Glutamatergic neuron (in vitro differentiated cells): ENCODE results near the gene NECTIN2. TPM values are rescaled to one million over a fixed set of nuclear protein-coding genes. Genes with fewer than 3 reads are reported as not detected.

Source experiments
- DNase-seq: peaks from one replicate; pipeline ENCODE4 v3.0.0; 2022
- H3K27ac Mint-ChIP-seq: one replicate; pipeline ENCODE4 v1.8.0; 2020; ENCODE audit warnings: mild to moderate bottlenecking, mixed read lengths, inconsistent platforms; ENCODE audit not compliant: unreplicated experiment
- H3K27me3 Mint-ChIP-seq: one replicate; pipeline ENCODE4 v1.8.0; 2020; ENCODE audit warnings: mild to moderate bottlenecking, moderate library complexity, mixed read lengths, inconsistent platforms; ENCODE audit not compliant: unreplicated experiment
- H3K36me3 Mint-ChIP-seq: one replicate; pipeline ENCODE4 v1.8.0; 2020; ENCODE audit warnings: mild to moderate bottlenecking, mixed read lengths, inconsistent platforms; ENCODE audit not compliant: unreplicated experiment
- H3K4me1 Mint-ChIP-seq: one replicate; pipeline ENCODE4 v1.8.0; 2020; ENCODE audit warnings: mild to moderate bottlenecking, low read depth, mixed read lengths, inconsistent platforms; ENCODE audit not compliant: unreplicated experiment
- H3K4me3 Mint-ChIP-seq: one replicate; pipeline ENCODE4 v1.8.0; 2020; ENCODE audit warnings: mild to moderate bottlenecking, mixed read lengths, inconsistent platforms; ENCODE audit not compliant: unreplicated experiment
- H3K9me3 Mint-ChIP-seq: one replicate; pipeline ENCODE4 v1.8.0; 2020; ENCODE audit warnings: mild to moderate bottlenecking, moderate library complexity, mixed read lengths, inconsistent platforms; ENCODE audit not compliant: unreplicated experiment
- CTCF ChIP-seq: fragments of 200-600 bp; sonication (generic); IDR thresholded peaks from one replicate; pipeline ENCODE4 v1.5.0; 2021; ENCODE audit not compliant: partially characterized antibody, unreplicated experiment
- total RNA-seq: library from RNA; stranded (reverse); fragmentation: NEBNext Ultra II Directional; extraction: Animal tissue kit (Norgen Biotek cat#: 25700); gene quantifications from one replicate; pipeline ENCODE4 v1.2.1, GENCODE V29; 2021; ENCODE audit not compliant: unreplicated experiment

The NECTIN2 gene
- total RNA-seq, 1 donor from 2014 or later, result 108 TPM

GRCh38 chr19:44808463-44809371 lies 37.4 kb upstream of the NECTIN2 start, which contains the start of gene BCAM:
Gene BCAM, plus strand, starts transcription at chr19:44809103. Its CDS starts 22 bp downstream, at chr19:44809125.
- peaks cover 1% of the 10 kb centered on the region for H3K9me3 Mint-ChIP-seq
- peak; percentile 54 for DNase-seq
- peaks cover 3% of the 10 kb centered on the region for H3K36me3 Mint-ChIP-seq

DNA sequence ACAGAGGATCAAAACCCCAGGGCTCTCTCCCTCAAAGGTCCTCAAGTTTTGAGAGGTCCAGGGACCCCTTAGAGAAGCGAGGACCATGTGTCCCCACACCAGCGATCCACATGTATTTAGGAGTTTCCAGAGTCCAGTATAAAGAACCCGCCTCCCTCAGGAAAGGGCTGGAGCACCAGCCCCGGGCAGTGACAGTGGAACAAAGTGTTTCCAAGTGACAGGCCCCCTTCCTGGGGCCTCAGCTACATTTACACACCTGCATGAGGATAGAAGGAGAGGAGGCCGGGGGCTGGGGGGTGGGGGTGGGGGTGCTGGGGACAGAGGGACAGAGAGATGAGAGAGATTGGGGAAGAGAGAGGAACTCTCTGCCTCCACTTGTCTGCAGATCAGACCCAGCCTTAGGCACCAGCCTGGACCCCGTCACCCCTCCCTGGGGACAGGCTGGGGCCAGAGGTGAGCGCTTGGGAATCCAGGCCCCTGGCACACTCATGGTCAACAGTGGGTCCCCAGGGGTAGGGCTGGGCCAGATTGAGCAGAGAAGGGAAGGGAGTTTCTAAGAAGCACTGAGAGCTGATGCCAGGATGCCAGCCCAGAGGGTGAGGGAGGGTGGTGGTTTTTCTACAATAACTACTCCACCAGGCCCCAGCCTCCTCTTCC lies 36.4 kb upstream of the NECTIN2 start:
- Mint-ChIP-seq H3K36me3 (peaks cover 5% of the 10 kb centered on the region), H3K4me3 (peak overlapping the region; percentile 64), H3K27ac (no peak overlapping the region), H3K4me1 (peaks cover 14% of the 10 kb centered on the region), H3K27me3 (peaks cover 10% of the 10 kb centered on the region), H3K9me3 (peaks cover 1% of the 10 kb centered on the region)
- TF ChIP-seq CTCF, result no peak
- no peak for DNase-seq

More at GRCh38 chr19:44808463-44809371, 37.4 kb upstream of the NECTIN2 start, which contains the start of gene BCAM:
- H3K27me3 Mint-ChIP-seq, result peaks cover 7% of the 10 kb centered on the region
- H3K4me1 Mint-ChIP-seq, result peaks cover 6% of the 10 kb centered on the region
- peak within 1 kb of the TSS; percentile 64 for H3K4me3 Mint-ChIP-seq
- no peak for TF ChIP-seq CTCF
- H3K27ac Mint-ChIP-seq, result no peak within 1 kb of the TSS

DNA sequence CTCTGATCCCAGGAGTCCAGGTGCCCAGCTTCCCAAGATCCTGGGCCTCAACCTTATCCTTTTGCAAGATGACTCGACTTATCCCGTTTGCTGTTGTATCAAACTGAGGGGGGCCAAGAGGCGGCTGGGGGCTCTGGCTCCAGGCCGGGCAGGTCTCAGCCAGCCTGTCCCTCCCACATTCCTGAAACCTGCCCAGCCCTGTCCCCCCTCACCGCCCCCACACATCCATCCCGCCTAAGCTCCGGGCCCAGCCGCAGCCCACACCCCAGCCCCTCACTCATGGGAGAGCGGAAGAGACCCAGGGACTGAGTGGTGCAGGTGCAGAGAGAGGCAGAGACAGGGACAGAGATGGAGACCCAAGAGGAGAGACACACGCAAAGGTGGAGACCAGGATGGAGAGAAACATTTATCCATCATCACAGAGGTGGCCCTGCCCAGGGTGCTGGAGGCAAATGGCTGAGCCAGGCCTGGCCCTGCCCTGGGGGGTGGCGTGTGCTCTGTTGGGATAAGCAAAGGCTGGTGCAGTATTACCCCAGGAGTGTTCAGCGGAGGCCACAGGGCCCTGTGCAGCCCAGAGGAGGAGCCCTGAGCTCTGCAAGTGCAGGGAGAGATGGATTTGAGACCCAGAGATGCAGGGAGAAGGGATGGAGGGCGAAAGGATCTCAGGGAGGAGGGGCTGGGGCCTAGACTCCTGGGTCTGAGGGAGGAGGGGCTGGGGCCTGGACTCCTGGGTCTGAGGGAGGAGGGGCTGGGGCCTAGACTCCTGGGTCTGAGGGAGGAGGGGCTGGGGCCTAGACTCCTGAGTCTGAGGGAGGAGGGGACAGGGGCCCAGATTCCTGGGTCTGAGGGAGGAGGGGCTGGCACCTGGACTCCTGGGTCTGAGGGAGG lies 35.6 kb upstream of the NECTIN2 start:
- H3K36me3 Mint-ChIP-seq, result peaks cover 5% of the 10 kb centered on the region
- H3K4me3 Mint-ChIP-seq, result no peak overlapping the region
- peaks cover 14% of the 10 kb centered on the region for H3K27me3 Mint-ChIP-seq
- H3K4me1 Mint-ChIP-seq, result peaks cover 22% of the 10 kb centered on the region
- TF ChIP-seq CTCF, result no peak
- peaks cover 4% of the 10 kb centered on the region for H3K9me3 Mint-ChIP-seq
- no peak for DNase-seq
- no peak overlapping the region for H3K27ac Mint-ChIP-seq

- no peak for DNase-seq
- Mint-ChIP-seq H3K4me3 (peak overlapping the region; percentile 15), H3K36me3 (peaks cover 5% of the 10 kb centered on the region), H3K4me1 (peaks cover 22% of the 10 kb centered on the region), H3K27me3 (peaks cover 14% of the 10 kb centered on the region), H3K27ac (no peak overlapping the region), H3K9me3 (peaks cover 5% of the 10 kb centered on the region)
- TF ChIP-seq CTCF, result no peak
These were observed 35.0 kb upstream of the NECTIN2 start for GRCh38 chr19:44811122-44811419.
